ENCODE results near the gene KLRF2. TPM values are rescaled to one million over a fixed set of nuclear protein-coding genes. Genes with fewer than 3 reads are reported as not detected.
"Not testable (repeated sequence)": the region's sequence is repeated elsewhere in the genome, so short reads cannot be mapped to it uniquely, and the experiment has no call there.

KLRF2 gene, protein sequence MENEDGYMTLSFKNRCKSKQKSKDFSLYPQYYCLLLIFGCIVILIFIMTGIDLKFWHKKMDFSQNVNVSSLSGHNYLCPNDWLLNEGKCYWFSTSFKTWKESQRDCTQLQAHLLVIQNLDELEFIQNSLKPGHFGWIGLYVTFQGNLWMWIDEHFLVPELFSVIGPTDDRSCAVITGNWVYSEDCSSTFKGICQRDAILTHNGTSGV
- not detected for total RNA-seq

DNA sequence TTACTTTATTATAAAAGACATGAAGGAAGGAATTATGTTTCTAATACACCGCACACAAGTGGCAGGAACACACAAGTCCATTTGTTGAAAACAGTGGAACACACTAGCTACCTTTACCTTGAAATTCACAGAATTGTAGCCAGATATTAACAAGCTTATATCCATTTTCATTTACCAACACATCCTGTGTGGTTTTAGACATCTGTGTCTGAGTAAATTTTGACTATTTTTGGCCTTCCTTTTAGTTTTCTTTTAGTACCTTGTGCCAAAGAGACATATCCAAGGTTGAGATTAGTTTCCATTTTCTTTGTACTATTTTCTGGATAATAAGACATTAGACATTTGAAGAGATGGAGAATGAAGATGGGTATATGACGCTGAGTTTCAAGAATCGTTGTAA, at the start of gene KLRF2:
Gene KLRF2, plus strand, starts transcription at position 244 of the 400 bp plus-strand sequence. Its CDS starts 107 bp downstream, at position 351.
- no peak for DNase-seq

DNA sequence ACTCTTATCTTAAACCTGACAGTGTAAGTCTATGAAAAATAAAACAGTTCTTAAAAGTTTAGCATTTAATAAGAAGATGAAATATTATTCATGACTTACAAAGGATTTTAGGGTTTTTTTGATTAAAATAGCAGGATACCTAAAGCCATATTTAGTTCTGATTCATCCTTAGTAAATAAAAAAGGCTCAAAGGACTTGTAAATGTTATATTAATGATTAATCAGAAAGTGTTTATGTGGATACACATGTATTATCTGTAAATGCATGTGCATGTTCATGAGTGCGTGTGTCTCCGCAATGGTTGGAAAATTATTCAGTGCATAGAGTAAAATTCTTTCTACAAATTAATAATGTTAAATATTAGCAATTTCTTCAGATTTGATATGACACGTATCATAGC, 49.6 kb upstream of the KLRF2 start:
- no peak for DNase-seq

DNA sequence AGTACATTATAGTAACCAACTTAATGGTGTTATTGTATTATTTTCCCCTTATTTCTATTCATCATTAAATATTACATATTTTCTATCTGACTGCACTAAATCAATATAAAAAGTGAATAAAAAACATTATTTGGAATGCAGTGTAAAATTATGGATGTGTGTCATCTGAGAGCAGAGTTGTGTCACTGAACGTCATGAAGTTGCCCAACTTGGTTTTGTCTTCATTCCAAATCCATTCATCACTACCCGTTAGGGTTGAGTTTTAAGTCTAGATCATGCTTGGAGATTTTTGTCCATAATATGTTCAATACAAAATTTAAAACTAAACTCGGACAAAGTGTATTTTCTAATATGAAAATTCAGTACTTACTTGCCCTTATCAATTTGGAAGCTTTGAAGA, 37.9 kb upstream of the KLRF2 start:
- no peak for DNase-seq

DNA sequence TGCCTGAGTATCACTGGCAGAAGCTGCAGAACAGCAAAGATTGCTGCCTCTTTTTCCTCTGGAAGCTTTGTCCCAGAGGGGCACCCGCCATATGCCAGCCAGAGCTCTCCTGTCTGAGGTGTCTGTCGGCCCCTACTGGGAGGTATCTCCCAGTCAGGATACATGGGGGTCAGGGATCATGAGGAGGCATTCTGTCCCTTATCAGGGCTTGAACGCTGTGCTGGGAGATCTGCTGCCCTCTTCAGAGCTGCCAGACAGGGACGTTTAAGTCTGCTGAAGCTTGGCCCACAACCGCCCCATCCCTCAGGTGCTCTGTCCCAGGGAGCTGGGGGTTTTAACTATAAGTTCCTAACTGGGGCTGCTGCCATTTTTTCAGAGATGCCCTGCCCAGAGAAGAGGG, 32.4 kb upstream of the KLRF2 start:
- DNase-seq: no peak

DNA sequence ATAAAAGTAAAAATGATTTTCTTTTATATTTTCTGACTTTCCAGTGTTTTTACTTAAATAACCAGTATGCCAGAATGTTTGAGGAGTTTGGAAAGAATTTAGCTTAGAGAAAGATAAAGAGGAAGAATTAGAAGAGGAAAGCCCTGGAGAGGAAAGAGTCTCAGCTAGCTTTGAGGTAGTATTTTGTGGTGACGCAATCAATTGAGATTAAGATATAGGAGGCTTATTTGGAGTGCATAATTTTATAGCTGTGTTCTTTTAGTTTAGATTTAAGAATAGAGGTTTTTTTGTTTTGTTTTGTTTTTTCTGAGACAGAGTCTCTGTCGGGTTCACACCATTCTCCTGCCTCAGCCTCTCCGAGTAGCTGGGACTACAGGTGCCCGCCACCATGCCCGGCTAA, 30.2 kb upstream of the KLRF2 start:
- DNase-seq: no peak

DNA sequence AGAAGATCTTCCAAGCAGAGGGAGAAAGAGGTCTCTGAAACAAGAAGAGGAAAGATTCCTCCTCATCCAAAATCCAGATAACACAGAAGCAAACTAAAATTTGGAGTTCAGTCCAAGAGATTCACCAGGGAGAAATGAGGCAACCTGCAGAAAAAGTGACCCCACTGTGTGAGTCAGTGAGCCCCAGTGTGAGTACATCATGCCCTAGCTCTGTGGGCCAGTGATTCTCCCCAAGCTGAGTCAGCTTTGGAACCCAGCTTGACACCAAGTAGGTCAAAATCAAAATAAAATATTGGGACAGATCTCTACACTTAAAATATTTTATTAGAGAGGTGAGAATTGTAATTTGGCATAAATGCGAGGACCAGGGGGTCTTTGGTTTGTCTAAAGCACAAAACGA, 29.4 kb upstream of the KLRF2 start:
- DNase-seq: no peak

DNA sequence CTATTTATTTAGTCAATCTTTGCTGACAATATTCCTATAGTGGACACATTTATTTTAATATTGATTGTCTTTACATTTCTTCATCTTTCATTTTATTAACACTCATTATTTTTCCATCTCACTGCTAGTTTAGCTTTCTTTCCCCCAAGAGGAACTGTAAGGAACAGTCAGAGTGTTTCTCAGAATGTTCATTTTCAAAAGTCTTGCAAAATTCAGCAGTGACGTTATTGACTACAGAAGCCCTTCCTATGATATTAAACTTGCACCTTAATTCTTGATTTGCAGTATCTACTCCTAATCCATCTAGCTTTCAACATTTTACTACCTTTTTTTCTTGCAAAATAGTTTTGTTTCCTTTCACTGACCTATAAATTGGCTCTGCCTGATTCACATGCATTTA, 25.1 kb upstream of the KLRF2 start:
- DNase-seq: no peak

DNA sequence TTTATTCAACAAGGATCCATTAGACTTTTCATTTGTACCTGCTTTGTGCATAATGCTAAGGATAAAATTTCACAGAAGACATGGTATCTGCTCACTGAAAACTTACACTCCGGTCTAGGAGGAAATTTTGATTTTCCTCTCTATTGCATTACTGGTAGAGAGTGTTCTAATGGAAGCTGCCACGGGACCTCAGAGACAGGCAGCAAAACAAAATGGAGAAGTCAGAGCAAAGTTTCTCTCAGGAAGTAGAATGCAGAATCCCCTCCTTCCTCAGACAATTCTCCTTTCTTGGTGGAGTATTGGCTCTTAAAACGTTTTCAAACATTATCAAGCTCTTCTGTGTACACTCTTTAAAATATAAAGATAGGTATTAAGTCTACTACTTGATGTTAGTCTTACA, 24.4 kb upstream of the KLRF2 start:
- no peak for DNase-seq

DNA sequence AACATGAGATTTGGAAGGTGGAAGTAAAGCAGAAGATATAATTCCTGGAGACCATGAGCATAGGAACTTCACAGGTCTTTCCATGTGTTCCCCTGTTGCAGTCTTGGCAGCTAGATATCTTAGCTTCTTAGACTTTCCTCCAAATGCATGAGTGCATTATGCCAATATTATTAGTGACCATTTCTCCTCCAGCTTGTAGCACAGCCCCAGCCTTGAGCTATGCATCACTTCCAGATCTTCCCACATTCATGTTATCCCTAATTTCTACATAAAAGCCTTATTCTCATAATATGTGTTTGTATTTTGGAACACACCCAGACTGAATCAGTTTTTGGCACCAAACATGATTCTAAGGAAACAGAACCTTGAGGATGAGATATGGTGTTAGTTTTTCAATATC, 23.2 kb upstream of the KLRF2 start:
- DNase-seq: no peak

DNA sequence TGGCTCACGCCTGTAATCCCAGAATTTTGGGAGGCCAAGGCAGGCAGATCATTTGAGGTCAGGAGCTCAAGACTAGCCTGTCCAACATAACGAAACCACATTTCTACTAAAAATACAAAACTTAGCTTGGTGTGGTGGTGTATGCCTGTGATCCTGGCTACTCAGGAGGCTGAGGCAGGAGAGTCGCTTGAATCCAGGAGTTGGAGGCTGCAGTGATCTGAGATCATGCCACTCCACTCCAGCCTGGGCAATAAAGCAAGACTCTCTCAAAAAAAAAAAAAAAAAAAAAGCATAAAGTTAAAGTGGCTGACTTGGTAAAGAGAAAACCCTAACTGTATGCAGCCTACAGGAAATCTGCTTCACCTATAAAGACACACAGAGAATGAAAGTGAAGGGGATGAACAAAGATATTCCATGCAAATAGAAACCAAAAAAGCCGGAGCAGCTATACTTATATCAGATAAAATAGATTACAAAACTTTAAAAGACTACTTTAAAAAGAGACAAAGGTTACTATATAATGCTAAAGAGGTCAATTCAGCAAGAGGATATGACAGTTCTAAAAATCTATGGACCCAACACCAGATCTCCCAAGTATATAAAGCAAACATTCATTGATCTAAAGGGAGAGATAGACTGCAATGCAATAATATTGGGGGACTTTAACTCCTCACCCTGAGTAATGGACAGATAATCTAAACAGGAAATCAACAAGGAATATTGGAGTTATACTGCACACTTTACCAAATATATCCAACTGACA, 16.2 kb upstream of the KLRF2 start:
- no peak for DNase-seq

DNA sequence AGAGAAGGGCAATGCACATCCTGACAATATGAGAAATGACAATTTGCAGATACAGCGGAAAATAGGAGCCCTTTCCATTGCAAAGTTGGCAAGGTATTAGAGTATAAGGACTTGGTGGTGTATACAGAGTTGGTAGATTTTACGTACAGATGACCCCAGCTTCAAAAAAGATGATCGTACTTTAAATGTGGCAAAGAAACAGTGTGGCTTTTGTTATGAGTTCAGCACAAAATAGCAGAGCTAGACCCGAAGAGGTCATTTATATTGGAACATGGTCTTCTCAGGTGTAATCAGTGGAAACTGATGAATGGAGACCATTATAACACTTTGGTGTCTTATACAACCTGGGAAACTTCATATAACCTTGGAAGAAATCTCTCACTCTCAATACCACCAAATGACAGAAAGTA, 14.4 kb upstream of the KLRF2 start:
- no peak for DNase-seq

DNA sequence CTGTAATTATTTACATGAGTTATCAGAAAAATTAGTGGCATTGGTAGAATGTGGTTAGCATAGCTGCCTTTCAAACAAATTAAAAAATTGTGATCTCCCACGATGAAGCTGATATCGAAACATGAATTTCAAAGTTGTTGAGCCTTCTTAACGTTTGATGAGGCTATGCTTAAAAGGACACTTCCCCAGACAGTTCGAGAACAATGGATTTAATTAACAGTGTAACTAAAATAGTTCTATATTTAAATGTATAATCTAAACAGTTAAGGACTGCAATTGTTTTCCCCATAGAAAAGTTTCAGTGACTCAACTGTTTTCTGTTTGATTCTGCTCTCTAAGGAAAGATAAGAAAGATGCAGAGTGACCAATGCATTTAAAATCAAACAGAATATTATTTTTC, 13.8 kb upstream of the KLRF2 start:
- DNase-seq: no peak

DNA sequence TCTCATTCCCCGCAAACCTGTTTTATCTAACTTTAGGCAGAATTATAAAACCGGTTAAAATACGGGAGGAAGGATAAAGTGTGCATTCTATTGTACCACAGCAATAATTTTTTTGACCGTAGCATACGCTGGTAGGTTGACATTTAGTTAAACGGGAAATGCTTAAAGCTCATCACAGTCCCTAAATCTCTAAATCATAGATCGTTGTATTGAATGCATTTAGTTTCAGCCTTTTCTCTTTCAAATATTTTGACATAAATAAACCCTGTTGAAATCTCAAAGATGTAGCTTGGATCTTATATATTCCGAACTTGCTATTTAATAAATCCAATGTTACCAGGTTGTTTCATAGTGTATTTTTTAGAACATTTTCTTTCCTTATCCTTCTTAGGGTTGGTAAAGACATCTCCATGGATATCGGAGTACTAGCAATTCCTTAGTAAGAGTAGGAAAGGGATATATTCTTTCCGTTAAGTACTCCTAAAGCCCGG, 12.9 kb upstream of the KLRF2 start:
- DNase-seq: no peak

DNA sequence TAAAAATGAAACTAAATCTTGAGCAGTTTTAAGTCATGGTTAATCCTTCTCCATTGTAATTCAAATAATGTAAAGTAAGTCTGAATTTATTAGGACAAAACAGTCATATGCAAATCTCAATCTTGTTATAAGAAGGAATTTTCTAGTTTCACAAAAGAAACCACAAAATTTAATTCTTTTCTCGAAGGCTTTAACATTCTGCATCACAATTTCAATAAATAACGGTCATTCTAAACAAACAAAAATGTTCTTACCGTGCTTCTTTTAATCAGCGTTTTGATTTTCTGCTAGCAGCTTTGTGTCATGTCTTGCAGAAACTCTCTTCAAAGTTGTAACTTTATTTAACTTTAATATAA, 12.4 kb upstream of the KLRF2 start:
- DNase-seq: no peak

DNA sequence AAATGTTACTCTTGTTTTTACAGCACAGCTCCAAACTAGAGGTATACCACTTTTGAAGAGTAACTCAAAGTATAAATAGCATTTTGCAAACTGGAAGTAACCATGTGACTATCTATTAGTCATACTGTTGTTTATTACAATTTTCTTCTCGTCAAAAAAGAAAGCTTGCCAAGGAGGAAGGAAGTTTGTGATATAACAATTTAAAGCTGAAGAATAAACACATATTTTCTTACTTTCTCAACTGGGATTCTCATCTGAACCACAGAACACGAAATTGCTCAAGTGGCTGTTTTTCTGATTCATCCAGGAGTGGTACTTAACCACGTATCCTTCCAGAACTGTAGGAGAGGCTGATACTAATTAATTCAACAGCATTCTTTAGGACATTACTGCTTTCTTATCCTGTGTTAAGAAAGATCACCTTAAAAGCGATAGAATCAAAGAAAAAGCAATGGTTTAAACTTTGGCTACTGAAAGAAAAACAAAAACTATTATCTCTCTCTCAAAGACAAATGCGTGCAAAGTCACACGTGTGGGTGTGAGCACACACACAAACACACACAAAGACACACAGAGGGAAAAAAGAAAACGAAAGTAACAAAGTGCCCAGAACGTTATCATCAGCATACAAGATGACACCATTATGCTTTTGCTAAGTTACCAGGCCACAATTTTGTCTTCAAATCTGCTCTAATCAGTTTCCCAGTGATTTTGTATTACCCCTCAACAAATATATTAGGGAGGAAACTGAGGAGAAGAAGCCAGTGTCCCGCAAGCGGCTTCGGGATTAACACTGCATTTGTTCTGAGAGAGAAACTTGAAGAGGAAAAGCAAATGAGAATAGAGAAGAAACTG, 11.8 kb upstream of the KLRF2 start, which contains the start of gene CLEC2B:
Gene CLEC2B, minus strand, starts transcription at position 48 of the 855 bp plus-strand sequence.
- DNase-seq: no peak

DNA sequence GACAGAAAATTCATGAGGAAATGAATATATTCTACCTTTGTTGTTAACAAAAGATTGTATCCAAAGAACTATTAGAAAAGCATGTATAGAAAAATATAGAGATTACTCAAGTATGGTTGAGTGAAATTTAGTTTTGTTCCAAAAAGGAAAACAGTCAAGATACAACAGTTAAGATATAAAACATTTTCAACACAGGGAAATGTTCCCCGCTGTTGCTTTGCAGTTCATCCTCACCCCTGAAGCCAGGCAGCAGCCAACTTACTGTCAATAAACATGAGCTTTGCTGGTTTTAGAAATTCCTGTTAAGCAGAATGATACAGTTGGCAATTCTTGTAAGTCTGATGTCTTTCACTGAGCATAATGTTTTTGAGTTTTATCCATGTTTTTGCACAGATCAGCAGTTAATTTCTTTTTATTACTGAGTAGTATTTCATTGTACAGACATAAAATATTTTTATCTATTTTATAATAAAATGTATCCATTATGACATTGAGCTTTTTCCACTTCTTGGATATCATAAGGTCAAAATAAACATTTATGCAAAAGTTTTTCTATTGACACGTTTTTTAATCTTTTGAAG, 10.9 kb upstream of the KLRF2 start:
- DNase-seq: no peak

DNA sequence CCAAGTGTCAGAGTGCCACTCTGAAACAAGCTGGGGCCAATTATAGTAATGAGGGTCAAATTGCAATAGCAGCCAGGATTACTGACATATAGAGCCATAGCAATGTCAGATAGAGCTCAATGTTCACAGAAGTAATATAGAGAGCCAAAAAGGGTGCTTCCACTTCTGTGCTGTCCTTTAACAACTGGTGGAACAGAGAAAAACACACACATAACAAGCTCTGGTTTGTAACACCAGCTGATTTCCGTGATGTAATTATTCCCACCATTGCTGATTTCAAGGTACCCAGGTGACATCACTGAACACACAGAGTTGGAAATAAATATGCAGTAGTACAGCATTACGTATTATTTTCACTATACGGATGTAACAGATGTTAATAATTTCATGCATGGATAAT, 9.1 kb upstream of the KLRF2 start:
- no peak for DNase-seq

DNA sequence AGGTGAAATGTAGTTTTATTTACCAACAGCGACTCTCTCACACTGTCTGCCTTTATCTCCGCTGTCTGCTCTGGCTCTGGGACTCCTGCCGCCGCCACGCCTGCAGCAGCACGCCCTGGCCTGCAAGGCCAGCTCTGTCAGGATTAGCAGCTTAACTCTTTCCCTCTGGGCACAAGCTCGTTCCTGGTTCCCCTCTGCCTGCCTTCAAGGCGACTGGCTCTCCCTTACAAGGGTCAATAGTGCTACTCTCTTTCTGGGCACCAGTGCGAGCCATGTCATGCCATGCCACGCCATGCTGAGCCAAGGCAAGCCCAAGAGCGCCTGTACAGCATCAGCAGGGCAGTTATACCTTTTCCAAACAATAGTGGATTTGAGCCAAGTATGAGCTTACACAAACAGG, 8.5 kb upstream of the KLRF2 start:
- no peak for DNase-seq

DNA sequence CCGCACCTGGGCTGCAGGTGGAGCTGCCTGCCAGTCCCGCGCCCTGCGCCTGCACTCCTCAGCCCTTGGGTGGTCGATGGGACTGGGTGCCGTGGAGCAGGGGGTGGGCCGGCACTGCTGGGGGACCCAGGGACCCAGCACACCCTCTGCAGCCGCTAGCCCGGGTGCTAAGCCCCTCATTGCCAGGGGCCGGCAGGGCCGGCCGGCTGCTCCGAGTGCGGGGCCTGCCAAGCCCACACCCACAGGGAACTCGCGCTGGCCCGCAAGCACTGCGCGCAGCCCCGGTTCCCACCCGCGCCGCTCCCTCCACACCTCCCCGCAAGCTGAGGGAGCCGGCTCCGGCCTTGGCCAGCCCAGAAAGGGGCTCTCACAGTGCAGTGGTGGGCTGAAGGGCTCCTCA, 5.2 kb upstream of the KLRF2 start:
- DNase-seq: not testable (repeated sequence)

DNA sequence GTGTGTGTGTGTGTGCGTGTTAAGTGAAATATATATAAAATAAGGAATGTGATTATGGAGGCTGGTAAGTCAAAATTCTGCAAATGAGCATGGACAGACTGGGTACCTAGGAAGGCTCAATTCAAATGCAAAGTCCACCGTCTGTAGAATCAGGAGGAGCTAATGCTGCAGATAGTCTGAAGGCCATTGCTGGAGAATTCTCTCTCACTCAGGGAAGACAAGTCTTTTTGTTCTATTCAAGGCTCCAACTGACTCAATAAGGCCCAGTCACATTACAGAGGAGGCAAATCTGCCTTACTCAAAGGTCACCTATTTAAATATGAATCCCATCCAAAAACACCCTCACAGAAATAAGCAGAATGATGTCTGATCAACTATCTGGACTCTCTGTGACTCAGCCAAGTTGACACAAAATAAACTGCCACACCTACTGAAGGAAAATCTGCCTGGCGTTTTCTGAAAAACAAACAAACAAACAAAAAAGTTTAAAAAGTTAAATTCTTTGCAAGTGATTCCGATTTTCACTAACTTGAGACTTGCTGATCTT, 684 bp upstream of the KLRF2 start:
- DNase-seq: no peak

DNA sequence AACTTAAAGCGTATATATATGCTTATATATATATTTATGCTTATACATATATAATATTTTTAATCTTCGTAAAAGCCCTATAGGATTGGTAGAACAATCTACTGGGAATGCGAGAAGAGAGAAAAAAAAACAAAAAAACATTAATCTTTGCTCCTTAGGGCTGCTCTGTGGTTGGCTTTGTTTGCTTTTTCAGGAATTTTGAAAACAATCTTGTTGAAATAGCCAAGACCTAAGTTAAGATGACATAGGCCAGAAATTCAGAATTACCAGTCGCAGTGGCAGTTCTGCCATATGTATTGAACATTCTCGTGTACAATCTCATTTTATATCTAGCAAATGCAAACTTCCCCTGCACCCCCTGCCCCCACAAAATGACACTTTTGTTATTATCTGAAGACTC, 699 bp downstream of the KLRF2 start:
- DNase-seq: no peak

DNA sequence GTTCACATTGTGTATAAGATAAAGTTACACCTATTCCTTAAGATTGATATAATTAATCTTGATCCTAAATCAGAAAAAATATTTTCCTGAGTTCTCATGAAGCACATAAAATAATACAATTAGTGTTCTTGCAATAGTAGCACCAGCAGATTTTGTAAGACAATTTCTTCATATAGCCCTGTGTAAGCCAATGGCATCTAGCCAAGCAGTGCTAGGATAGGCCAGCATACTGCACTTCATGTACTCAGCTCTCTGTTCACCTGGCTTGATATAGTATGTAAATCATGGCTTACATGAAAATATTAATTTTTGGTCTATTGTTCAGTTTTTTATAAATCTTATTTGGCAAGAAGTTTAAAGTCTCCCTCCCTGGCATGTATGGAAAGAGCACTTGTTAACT, 1.9 kb downstream of the KLRF2 start:
- no peak for DNase-seq
